ENCODE data around the gene WDFY1. TPM values are rescaled to one million over a fixed set of nuclear protein-coding genes. Genes with fewer than 3 reads are reported as not detected.
A peak's percentile ranks its signal among the peaks of the same experiment; 100 is the strongest.

WDFY1 gene
- total and polyA plus RNA-seq, 8 donors = 5.5 to 25.9 (median 14.9) TPM

DNA sequence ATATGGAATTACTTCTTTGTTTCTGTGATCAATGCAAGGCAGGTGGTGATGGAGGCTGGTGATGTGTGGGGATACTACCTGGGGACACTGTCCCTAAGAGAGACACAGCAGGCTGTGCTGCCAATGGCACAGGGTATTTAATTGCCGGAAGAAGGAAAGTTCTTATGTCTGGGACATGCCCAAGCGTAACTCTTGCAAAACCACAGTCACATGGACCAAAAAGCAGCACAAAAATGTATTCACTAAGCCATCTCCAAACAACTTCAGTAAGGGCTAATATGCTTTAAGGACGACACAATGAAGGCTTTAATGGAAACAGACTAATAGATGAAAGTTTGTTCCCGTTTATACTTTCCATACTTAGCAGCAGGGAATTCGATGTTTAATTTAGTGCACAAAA lies 58.0 kb downstream of the WDFY1 start:
- Histone ChIP-seq H3K36me3 (peaks cover 0 to 17% (median 0%) of the 10 kb centered on the region in 3 donors), H3K27ac (no peak overlapping the region), H3K4me1 (no peaks in the 10 kb centered on the region), H3K9me3 (no peaks in the 10 kb centered on the region), H3K4me3 (no peak overlapping the region), H3K27me3 (no peaks in the 10 kb centered on the region)
- intact Hi-C loops (cut with DNase I) = no loop called here
- no peak for FAIRE-seq
- peak in 2 of 4 donors; percentile 32 to 39 for ATAC-seq
- TF ChIP-seq, protein P1, sequence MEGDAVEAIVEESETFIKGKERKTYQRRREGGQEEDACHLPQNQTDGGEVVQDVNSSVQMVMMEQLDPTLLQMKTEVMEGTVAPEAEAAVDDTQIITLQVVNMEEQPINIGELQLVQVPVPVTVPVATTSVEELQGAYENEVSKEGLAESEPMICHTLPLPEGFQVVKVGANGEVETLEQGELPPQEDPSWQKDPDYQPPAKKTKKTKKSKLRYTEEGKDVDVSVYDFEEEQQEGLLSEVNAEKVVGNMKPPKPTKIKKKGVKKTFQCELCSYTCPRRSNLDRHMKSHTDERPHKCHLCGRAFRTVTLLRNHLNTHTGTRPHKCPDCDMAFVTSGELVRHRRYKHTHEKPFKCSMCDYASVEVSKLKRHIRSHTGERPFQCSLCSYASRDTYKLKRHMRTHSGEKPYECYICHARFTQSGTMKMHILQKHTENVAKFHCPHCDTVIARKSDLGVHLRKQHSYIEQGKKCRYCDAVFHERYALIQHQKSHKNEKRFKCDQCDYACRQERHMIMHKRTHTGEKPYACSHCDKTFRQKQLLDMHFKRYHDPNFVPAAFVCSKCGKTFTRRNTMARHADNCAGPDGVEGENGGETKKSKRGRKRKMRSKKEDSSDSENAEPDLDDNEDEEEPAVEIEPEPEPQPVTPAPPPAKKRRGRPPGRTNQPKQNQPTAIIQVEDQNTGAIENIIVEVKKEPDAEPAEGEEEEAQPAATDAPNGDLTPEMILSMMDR (IDR thresholded peaks at IDR 0.05) = no peak
- DNase-seq = no peak
- 91 to 95% methylated on average over 5 of the region's 5 CpGs for WGBS, 2 donors

DNA sequence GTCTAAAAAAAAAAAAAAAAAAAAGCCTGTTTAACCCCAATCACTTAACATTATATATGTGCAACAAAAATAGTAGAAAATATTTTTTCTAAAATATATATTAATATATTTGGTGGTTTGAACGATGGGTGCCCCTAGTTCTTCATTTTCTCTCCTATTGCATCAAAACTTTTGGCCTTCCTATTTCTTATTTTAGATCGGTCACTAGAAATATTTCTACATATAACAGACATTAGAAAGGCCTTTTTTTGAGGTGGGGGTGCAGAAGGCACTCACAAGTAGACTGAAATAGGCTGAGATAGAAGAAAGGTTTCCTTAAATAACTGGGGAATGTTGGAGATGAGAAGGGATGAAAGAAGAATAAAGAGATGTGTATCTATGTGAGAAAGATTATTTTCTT lies 58.4 kb downstream of the WDFY1 start:
- Histone ChIP-seq H3K4me1 (no peaks in the 10 kb centered on the region), H3K36me3 (peaks cover 0 to 21% (median 0%) of the 10 kb centered on the region in 3 donors), H3K9me3 (no peaks in the 10 kb centered on the region), H3K4me3 (no peak overlapping the region), H3K27me3 (no peaks in the 10 kb centered on the region), H3K27ac (no peak overlapping the region)
- intact Hi-C loops (cut with DNase I) = no loop called here
- FAIRE-seq (no peak), DNase-seq (no peak), ATAC-seq (no peak)
- TF ChIP-seq, protein P1 (IDR thresholded peaks at IDR 0.05) = no peak
- 0% methylated on average over 2 of the region's 2 CpGs for WGBS, 2 donors

DNA sequence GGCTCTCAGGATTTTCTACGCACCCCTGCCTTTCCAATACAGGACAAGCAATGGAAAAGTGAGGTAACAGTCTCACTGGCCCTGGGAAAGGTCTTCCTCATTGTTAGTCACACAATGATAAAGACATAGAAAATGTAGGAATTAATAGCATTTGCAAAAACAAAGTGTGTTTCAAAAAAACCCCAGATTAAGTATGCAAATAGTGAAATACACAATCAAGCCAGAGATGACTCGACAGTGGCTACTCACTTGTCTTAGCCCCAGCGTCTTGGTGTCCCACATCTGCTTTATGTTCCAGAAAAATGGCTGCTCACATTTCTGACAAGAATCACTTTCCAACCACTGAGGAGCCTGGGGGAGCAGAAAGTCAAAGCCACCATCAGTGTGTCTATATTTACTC lies 60.7 kb downstream of the WDFY1 start:
- no peak overlapping the region for H3K4me3 ChIP-seq
- TF ChIP-seq, protein P1 (IDR thresholded peaks at IDR 0.05) = no peak
- WGBS, 2 donors = 93% methylated on average over 3 of the region's 3 CpGs
- H3K9me3 ChIP-seq = no peaks in the 10 kb centered on the region
- intact Hi-C loops (cut with DNase I) = no loop called here
- peaks cover 0 to 40% (median 0%) of the 10 kb centered on the region in 3 donors for H3K36me3 ChIP-seq
- H3K27me3 ChIP-seq = no peaks in the 10 kb centered on the region
- ATAC-seq (no peak), DNase-seq (no peak), FAIRE-seq (no peak)
- H3K4me1 ChIP-seq = no peaks in the 10 kb centered on the region
- no peak overlapping the region for H3K27ac ChIP-seq

DNA sequence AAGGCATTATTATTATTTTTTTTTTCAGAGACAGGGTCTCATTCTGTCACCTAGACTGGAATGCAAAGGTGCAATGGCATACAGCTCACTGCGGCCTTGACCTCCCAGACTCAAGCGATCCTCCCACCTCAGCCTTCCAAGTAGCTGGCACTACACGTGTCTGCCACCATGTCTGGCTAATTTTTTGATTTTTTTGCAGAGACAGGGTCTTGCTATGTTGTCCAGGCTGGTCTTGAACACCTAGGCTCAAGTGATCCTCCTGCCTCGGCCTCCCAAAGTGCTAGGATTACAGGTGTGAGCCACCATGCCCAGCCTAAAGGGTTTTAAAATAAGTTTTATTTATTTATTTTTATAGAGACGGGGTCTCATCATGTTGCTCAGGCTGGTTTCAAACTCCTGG lies 62.4 kb downstream of the WDFY1 start:
- Histone ChIP-seq H3K4me1 (no peaks in the 10 kb centered on the region), H3K4me3 (no peak overlapping the region), H3K27ac (no peak overlapping the region), H3K36me3 (peaks cover 0 to 53% (median 3%) of the 10 kb centered on the region in 3 donors), H3K27me3 (no peaks in the 10 kb centered on the region), H3K9me3 (no peaks in the 10 kb centered on the region)
- FAIRE-seq (no peak), DNase-seq (no peak), ATAC-seq (no peak)
- intact Hi-C loops (cut with DNase I) = no loop called here
- 92 to 94% methylated on average over 5 of the region's 5 CpGs for WGBS, 2 donors
- TF ChIP-seq, protein P1 (IDR thresholded peaks at IDR 0.05) = no peak

DNA sequence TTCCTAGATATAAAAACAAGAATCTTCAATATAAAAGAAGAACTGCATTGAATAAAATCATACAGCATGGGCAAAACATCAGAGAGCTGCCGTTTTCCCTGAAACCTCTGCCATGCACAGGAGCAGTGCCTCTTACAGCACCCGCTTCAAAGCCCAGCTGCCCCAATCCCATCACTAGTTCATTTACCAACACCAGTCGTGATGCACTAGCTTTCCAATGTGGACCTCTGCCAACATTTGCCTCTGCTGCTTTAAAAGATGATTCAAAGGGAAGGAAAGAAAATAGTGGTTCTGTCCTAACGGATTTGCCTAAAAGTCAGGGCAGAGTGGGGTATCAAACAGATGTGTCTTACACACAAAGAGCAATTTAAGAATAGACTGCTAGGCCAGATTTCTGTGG lies 64.3 kb downstream of the WDFY1 start:
- H3K36me3 ChIP-seq = peaks cover 0 to 61% (median 11%) of the 10 kb centered on the region in 3 donors
- intact Hi-C loops (cut with DNase I) = no loop called here
- no peak for FAIRE-seq
- TF ChIP-seq, protein P1 (IDR thresholded peaks at IDR 0.05) = no peak
- no peak overlapping the region for H3K27ac ChIP-seq
- WGBS, 2 donors = 80 to 82% methylated on average over 4 of the region's 4 CpGs
- H3K4me1 ChIP-seq = no peaks in the 10 kb centered on the region
- no peaks in the 10 kb centered on the region for H3K27me3 ChIP-seq
- no peaks in the 10 kb centered on the region for H3K9me3 ChIP-seq
- ATAC-seq = no peak
- no peak overlapping the region for H3K4me3 ChIP-seq
- no peak for DNase-seq
